NCI-H128 (cell line): ENCODE results near the gene PPIE.

Source experiments
- DNase-seq: peaks from one replicate; lab custom pipeline; 2025; ENCODE audit not compliant: unreplicated experiment; lab: John Stamatoyannopoulos, UW

Gene PPIE

GRCh38 chr1:39720094-39720999 is 18.3 kb upstream of the PPIE start:
- DNase-seq, result peak; percentile 64

GRCh38 chr1:39721664-39722063 is 17.0 kb upstream of the PPIE start:
- DNase-seq, result no peak

GRCh38 chr1:39722495-39722894 is 16.2 kb upstream of the PPIE start:
- DNase-seq, result no peak

GRCh38 chr1:39726600-39726999 is 12.1 kb upstream of the PPIE start:
- no peak for DNase-seq

- DNase-seq, result no peak
These were observed 11.3 kb upstream of the PPIE start for GRCh38 chr1:39727221-39727931.

- no peak for DNase-seq
These were observed 10.8 kb upstream of the PPIE start for GRCh38 chr1:39727932-39728317.

GRCh38 chr1:39729030-39729429 is 9.7 kb upstream of the PPIE start:
- DNase-seq, result no peak

GRCh38 chr1:39729842-39730241 is 8.8 kb upstream of the PPIE start:
- no peak for DNase-seq

GRCh38 chr1:39732730-39733129 is 6.0 kb upstream of the PPIE start:
- no peak for DNase-seq

GRCh38 chr1:39733161-39733560 is 5.5 kb upstream of the PPIE start:
- DNase-seq, result no peak

- DNase-seq, result no peak
These were observed 3.0 kb upstream of the PPIE start for GRCh38 chr1:39735731-39736130.

- DNase-seq, result no peak
These were observed 1.0 kb upstream of the PPIE start for GRCh38 chr1:39737546-39738169.

GRCh38 chr1:39745016-39745670 is 6.5 kb downstream of the PPIE start:
- DNase-seq, result no peak

GRCh38 chr1:39751595-39751994 is 12.9 kb downstream of the PPIE start:
- DNase-seq, result no peak

GRCh38 chr1:39752703-39753102 is 14.0 kb downstream of the PPIE start:
- no peak for DNase-seq

GRCh38 chr1:39753132-39754025 is 14.7 kb downstream of the PPIE start:
- DNase-seq, result no peak

GRCh38 chr1:39754026-39754570 is 15.4 kb downstream of the PPIE start:
- no peak for DNase-seq

- no peak for DNase-seq
These were observed 16.3 kb downstream of the PPIE start for GRCh38 chr1:39754906-39755504.

GRCh38 chr1:39755965-39756659 is 17.4 kb downstream of the PPIE start:
- no peak for DNase-seq
